Keratinocyte (primary cell): Measurements from ENCODE around the gene POLR2C.

Experiments
- EZH2 ChIP-seq: IDR thresholded peaks from one replicate; pipeline ENCODE4 v1.6.1; 2012; ENCODE audit warnings: inconsistent platforms, mild to moderate bottlenecking, low read length, moderate library complexity
- TF ChIP-seq, protein P1 (sequence below), 3 experiments: IDR thresholded peaks in 1 of 3; conservative IDR thresholded peaks in 1 of 3; optimal IDR thresholded peaks in 1 of 3; 2 replicates in 2 of 3; 3 replicates in 1 of 3; pipeline versions ENCODE3 to v1.5.1; 2011; ENCODE audit warnings: low read length in 3 of 3, mild to moderate bottlenecking in 3 of 3, moderate library complexity in 2 of 3, control low read depth in 1 of 3, inconsistent platforms in 1 of 3; ENCODE audit not compliant: insufficient read depth in 2 of 3; ENCODE audit errors: extremely low read depth in 1 of 3

DNA sequence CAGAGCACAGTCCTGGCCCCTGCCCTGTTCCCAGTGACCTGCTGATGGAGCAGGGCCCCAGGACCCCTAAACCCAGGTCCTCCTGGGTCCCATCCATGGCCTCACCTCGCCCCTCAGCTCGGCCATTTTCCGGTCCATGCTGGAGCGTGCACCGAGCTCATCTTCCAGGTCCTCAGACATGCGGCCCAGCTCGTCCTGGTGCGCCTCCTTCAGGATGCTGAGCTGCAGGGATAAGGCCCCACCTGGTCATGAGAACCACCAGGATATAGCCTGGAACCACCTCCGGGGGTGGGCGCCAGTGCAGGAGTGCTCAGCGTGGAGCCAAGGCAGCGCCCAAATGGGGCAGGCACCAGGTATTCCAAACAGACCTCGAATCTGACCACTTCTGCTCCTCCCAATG lies 56.0 kb downstream of the POLR2C start:
- TF ChIP-seq, protein P1, sequence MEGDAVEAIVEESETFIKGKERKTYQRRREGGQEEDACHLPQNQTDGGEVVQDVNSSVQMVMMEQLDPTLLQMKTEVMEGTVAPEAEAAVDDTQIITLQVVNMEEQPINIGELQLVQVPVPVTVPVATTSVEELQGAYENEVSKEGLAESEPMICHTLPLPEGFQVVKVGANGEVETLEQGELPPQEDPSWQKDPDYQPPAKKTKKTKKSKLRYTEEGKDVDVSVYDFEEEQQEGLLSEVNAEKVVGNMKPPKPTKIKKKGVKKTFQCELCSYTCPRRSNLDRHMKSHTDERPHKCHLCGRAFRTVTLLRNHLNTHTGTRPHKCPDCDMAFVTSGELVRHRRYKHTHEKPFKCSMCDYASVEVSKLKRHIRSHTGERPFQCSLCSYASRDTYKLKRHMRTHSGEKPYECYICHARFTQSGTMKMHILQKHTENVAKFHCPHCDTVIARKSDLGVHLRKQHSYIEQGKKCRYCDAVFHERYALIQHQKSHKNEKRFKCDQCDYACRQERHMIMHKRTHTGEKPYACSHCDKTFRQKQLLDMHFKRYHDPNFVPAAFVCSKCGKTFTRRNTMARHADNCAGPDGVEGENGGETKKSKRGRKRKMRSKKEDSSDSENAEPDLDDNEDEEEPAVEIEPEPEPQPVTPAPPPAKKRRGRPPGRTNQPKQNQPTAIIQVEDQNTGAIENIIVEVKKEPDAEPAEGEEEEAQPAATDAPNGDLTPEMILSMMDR (optimal IDR thresholded peaks at IDR 0.05 in 1 of 3, IDR thresholded peaks at IDR 0.05 in 1 of 3, conservative IDR thresholded peaks at IDR 0.05 in 1 of 3; ENCODE audit: extremely low read depth in 1 of 3, insufficient read depth in 2 of 3, low read length in 3 of 3): no peak
- TF ChIP-seq EZH2: no peak
